A673 (cell line): ENCODE measurements around the gene BAIAP2L2. TPM values are rescaled to one million over a fixed set of nuclear protein-coding genes. Genes with fewer than 3 reads are reported as not detected.

Experiments used
- BruUV-seq: library from RNA; stranded (reverse); fragments of 400-500 nt; replicated peaks from 2 replicates; lab custom pipeline; 2021; lab: Mats Ljungman, UMichigan
- CTCF ChIA-PET: fragments of 300-600 bp; sonication (Branson Sonifier 250); formaldehyde crosslinking; loops from one replicate; lab custom pipeline; 2022; ENCODE audit warnings: antibody characterized with exemption; lab: Charles Lee
- POLR2A ChIA-PET: fragments of 300-600 bp; sonication (Branson Sonifier 250); formaldehyde crosslinking; loops from one replicate; lab custom pipeline; 2022; ENCODE audit warnings: antibody characterized with exemption; ENCODE audit not compliant: low non-redundant PET; lab: Charles Lee
- DNase-seq: peaks from one replicate; pipeline ENCODE4 v3.0.0-alpha.2; 2015; ENCODE audit warnings: low spot score
- H3K27ac ChIP-seq: fragments of 200-600 bp; sonication (generic); 2 replicates; pipeline ENCODE4 v1.5.1; 2016; ENCODE audit warnings: mixed run types, low read depth, mild to moderate bottlenecking, mixed read lengths, antibody characterized with exemption, low read length; ENCODE audit not compliant: poor library complexity, severe bottlenecking
- H3K27me3 ChIP-seq: fragments of 200-600 bp; sonication (generic); replicated peaks from 2 replicates; pipeline ENCODE4 v1.6.1; 2017; ENCODE audit warnings: mixed run types, low read depth, mild to moderate bottlenecking, mixed read lengths, antibody characterized with exemption, low read length; ENCODE audit not compliant: insufficient read depth, poor library complexity
- H3K36me3 ChIP-seq: fragments of 200-600 bp; sonication (generic); 2 replicates; pipeline ENCODE4 v1.6.1; 2016; ENCODE audit warnings: mixed run types, mild to moderate bottlenecking, mixed read lengths, antibody characterized with exemption, low read length; ENCODE audit not compliant: insufficient read depth, poor library complexity, severe bottlenecking
- H3K4me1 ChIP-seq: fragments of 200-600 bp; sonication (generic); 2 replicates; pipeline ENCODE4 v1.6.1; 2017; ENCODE audit warnings: mixed run types, mild to moderate bottlenecking, mixed read lengths, antibody characterized with exemption, low read length; ENCODE audit not compliant: insufficient read depth, poor library complexity, severe bottlenecking
- H3K4me3 ChIP-seq: fragments of 200-600 bp; sonication (generic); 2 replicates; pipeline ENCODE4 v1.5.1; 2016; ENCODE audit warnings: low read depth, mixed run types, mild to moderate bottlenecking, mixed read lengths, low read length; ENCODE audit not compliant: poor library complexity, severe bottlenecking
- H3K9me3 ChIP-seq: fragments of 200-600 bp; sonication (generic); 2 replicates; pipeline ENCODE4 v1.6.1; 2016; ENCODE audit warnings: mixed run types, low read depth, mild to moderate bottlenecking, mixed read lengths, antibody characterized with exemption, low read length; ENCODE audit not compliant: poor library complexity, severe bottlenecking
- EZH2 ChIP-seq: fragments of 200-600 bp; sonication (generic); IDR thresholded peaks from 2 replicates; pipeline ENCODE4 v1.6.1; 2017; ENCODE audit warnings: borderline replicate concordance, low read depth, mild to moderate bottlenecking, mixed read lengths, antibody characterized with exemption, low read length; ENCODE audit not compliant: poor library complexity, severe bottlenecking
- intact Hi-C: fragments of 100-400 bp; cut with micrococcal nuclease; formaldehyde crosslinking; loops from one replicate; pipeline ENCODE4 v1.10.0; 2022; ENCODE audit not compliant: unreplicated experiment
- total RNA-seq: library from RNA; stranded (reverse); gene quantifications from 2 replicates; pipeline ENCODE4 v1.2.3, GENCODE V29; 2021
- TF ChIP-seq, protein P1 (sequence below): fragments of 300-800, 200-600 bp; sonication (generic); conservative IDR thresholded peaks from 2 replicates; pipeline ENCODE4 v1.5.1; 2017; ENCODE audit warnings: low read depth, mild to moderate bottlenecking, antibody characterized with exemption, low read length, moderate library complexity, mixed read lengths

Gene BAIAP2L2
- total RNA-seq, 1 experiment from 2014 or later = 2.5 TPM

DNA sequence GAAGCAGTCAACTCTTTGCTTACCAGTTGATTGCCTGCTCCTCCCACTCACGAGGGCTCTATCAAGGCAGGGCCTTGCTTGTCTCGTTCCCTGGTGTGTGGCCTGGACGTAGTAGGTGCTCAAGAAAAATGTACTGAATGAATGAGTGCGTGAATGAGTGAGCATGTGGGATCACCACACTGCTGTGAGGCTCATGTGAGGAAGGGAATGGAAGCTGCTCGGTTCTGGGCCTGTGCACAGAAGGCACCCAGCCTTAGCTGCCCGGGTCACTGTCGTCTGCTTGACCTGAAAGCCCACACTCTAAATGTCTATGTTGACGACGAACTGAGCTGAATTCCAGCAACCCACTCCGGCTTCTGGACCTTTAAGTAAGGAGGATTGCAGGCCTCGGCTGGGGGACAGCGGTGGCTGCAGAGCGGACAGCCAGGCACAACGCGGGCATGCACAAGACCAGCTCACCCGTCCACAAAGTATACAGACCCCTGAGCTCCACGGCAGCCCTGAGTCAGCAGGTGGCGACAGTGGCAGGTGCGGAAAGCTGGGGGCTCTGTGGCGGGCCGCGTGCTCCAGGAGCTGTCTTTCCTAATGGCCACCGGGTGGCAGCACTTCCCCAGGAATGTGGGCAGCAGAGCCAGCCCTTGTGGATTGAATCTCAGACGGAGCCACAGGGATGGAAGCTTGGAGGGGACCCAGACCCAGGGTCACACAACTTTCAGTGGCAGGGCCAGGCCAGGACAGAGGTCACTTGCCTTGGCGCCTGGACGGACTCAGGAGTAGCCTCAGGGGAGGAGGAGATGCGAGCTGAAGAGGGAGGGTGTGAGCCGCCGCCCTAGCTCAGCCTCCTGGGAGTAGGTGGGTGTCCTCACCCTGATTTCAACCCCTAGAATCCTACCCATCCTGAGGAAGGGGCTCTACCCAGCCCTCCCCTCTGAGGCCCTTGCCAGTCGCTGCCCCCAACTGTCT is 58.3 kb downstream of the BAIAP2L2 start:
- Histone ChIP-seq H3K4me1 (no peaks in the 10 kb centered on the region), H3K36me3 (no peaks in the 10 kb centered on the region), H3K4me3 (no peak overlapping the region), H3K27ac (no peak overlapping the region), H3K9me3 (no peaks in the 10 kb centered on the region), H3K27me3 (no peaks in the 10 kb centered on the region)
- TF ChIP-seq, protein P1, sequence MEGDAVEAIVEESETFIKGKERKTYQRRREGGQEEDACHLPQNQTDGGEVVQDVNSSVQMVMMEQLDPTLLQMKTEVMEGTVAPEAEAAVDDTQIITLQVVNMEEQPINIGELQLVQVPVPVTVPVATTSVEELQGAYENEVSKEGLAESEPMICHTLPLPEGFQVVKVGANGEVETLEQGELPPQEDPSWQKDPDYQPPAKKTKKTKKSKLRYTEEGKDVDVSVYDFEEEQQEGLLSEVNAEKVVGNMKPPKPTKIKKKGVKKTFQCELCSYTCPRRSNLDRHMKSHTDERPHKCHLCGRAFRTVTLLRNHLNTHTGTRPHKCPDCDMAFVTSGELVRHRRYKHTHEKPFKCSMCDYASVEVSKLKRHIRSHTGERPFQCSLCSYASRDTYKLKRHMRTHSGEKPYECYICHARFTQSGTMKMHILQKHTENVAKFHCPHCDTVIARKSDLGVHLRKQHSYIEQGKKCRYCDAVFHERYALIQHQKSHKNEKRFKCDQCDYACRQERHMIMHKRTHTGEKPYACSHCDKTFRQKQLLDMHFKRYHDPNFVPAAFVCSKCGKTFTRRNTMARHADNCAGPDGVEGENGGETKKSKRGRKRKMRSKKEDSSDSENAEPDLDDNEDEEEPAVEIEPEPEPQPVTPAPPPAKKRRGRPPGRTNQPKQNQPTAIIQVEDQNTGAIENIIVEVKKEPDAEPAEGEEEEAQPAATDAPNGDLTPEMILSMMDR = peak; percentile 96
- no peak for TF ChIP-seq EZH2
- POLR2A ChIA-PET = interaction anchor here (0.7 kb wide), 2 partner anchors 345 to 951 kb away, joined by 3 read pairs; no protein-coding TSS in a partner anchor
- CTCF ChIA-PET = interaction anchor here (0.6 to 1.7 kb wide), 11 partner anchors 9 to 951 kb away, joined by 3 to 13 read pairs (median 5); partner anchors contain the start of gene DMC1
- no TSS peak for BruUV-seq
- DNase-seq = peak; percentile 85
- intact Hi-C loops = loop anchor here (2.0 to 5.0 kb wide), 2 partner anchors 301 to 520 kb away; partner anchors contain the start of gene DMC1

DNA sequence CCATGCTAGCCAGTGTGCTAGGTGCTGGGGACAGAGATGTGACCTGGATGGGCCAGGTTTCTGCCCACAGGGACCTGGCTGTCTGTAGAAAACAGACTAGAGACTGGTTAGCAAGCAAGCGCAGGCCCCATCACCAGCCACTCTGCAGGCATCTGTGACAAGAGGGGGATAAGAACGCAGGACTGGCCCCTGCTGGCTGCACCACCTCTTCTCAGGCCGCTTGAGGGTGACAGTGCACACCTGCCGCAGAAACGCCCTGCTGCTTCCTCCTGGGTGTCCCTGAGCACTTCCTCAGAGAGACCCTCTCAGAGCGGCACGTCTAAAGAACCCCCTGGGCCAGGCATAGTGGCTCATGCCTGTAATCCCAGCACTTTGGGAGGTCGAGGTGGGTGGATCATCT is 59.2 kb downstream of the BAIAP2L2 start:
- Histone ChIP-seq H3K4me1 (no peaks in the 10 kb centered on the region), H3K27me3 (no peaks in the 10 kb centered on the region), H3K4me3 (no peak overlapping the region), H3K36me3 (no peaks in the 10 kb centered on the region), H3K9me3 (no peaks in the 10 kb centered on the region), H3K27ac (no peak overlapping the region)
- ChIA-PET POLR2A (no interaction called here), CTCF (interaction anchor here (1.7 kb wide), 1 partner anchor 17 kb away, joined by 6 read pairs; no protein-coding TSS in a partner anchor)
- DNase-seq = no peak
- intact Hi-C loops = loop anchor here (5.0 kb wide), 1 partner anchor 521 kb away; the partner anchor contains the start of gene DMC1
- BruUV-seq = no TSS peak
- TF ChIP-seq, protein P1 = no peak

DNA sequence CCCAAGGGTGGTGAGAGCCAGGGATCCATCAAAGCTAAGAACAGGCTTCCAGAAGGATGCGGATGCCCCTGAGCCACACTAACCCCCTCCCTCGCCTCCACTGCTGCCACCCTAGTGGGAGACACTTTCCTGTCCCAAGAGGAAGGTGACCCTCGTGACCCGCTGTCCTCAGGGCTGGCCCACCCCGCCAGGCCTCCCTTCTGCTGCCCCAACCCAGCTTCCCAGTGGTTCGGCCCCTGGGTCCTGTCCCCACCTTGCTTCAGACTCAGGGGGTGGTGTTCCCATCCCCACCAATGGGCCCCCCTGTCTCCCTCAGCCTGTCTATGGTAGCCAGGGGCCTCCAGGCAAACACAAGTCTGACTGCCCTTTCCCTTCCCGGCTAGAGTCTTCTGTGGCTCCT is 59.8 kb downstream of the BAIAP2L2 start:
- POLR2A ChIA-PET = no interaction called here
- no TSS peak for BruUV-seq
- H3K36me3 ChIP-seq = no peaks in the 10 kb centered on the region
- no peak for DNase-seq
- H3K4me1 ChIP-seq = no peaks in the 10 kb centered on the region
- no peak for TF ChIP-seq EZH2
- TF ChIP-seq, protein P1 = no peak
- intact Hi-C loops = loop anchor here (5.0 kb wide), 1 partner anchor 522 kb away; the partner anchor contains the start of gene DMC1
- CTCF ChIA-PET = interaction anchor here (0.6 kb wide), 1 partner anchor 13 kb away, joined by 8 read pairs; no protein-coding TSS in a partner anchor
- no peak overlapping the region for H3K27ac ChIP-seq
- no peaks in the 10 kb centered on the region for H3K27me3 ChIP-seq
- no peaks in the 10 kb centered on the region for H3K9me3 ChIP-seq
- H3K4me3 ChIP-seq = no peak overlapping the region
